Activated naive CD4-positive, alpha-beta T cell treated with anti-CD3 and anti-CD28 coated beads, Interleukin-2, amount 50 U/mL, for 72 hours (primary cell): ENCODE measurements around the gene MLF2. TPM values are rescaled to one million over a fixed set of nuclear protein-coding genes. Genes with fewer than 3 reads are reported as not detected.
"Not testable (repeated sequence)": the region's sequence is repeated elsewhere in the genome, so short reads cannot be mapped to it uniquely, and the experiment has no call there.

Source experiments
- ATAC-seq, 2 donors: fragments of 150-1000 bp; cut with Tn5 transposase; 2 replicates each; pipeline ENCODE4 v1.10.0; 2021; ENCODE audit warnings: mild to moderate bottlenecking in 2 of 2, moderate library complexity in 2 of 2
- DNase-seq, 2 donors: peaks; one replicate each; pipeline ENCODE4 v3.0.0; 2021 to 2022; ENCODE audit warnings: low spot score in 2 of 2
- H3K27ac Mint-ChIP-seq, 2 donors: one replicate each; pipeline ENCODE4 v1.8.0; 2022; ENCODE audit warnings: mild to moderate bottlenecking in 2 of 2, mixed read lengths in 2 of 2
- H3K36me3 Mint-ChIP-seq, 2 donors: one replicate each; pipeline ENCODE4 v1.8.0; 2022; ENCODE audit warnings: mixed read lengths in 2 of 2
- H3K9me3 Mint-ChIP-seq, 2 donors: one replicate each; pipeline ENCODE4 v1.8.0; 2022; ENCODE audit warnings: mixed read lengths in 2 of 2
- total RNA-seq, 2 donors: library from RNA; stranded (reverse); gene quantifications; one replicate each; pipeline ENCODE4 v1.2.3, GENCODE V29; 2022

Gene MLF2
- total RNA-seq, 2 donors from 2014 or later = 149 to 275 TPM

DNA sequence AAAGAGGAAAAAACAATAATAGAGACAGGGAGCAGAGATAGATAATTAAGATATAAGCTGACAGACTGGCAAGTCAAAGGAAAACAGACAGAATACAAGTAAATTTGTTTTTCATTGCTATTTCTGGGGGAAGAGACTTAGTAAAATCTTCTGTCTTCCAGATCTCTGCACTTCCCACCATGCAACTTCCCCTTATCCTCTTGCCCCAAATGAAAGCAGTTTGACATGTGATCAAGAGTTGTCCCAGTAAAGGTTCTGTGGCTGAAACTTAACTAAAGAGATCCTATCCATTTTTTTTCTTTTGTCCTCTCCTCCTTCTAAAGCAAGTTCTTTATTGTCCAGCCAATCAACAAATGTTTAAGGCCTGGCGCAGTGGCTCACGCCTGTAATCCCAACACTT lies 1.5 kb upstream of the MLF2 start:
- peaks cover 13 to 22% of the 10 kb centered on the region in 2 donors for H3K36me3 Mint-ChIP-seq
- H3K9me3 Mint-ChIP-seq = no peaks in the 10 kb centered on the region
- H3K27ac Mint-ChIP-seq = peak overlapping the region in 1 of 2 donors; percentile 99
- ATAC-seq (no peak), DNase-seq (no peak)

DNA sequence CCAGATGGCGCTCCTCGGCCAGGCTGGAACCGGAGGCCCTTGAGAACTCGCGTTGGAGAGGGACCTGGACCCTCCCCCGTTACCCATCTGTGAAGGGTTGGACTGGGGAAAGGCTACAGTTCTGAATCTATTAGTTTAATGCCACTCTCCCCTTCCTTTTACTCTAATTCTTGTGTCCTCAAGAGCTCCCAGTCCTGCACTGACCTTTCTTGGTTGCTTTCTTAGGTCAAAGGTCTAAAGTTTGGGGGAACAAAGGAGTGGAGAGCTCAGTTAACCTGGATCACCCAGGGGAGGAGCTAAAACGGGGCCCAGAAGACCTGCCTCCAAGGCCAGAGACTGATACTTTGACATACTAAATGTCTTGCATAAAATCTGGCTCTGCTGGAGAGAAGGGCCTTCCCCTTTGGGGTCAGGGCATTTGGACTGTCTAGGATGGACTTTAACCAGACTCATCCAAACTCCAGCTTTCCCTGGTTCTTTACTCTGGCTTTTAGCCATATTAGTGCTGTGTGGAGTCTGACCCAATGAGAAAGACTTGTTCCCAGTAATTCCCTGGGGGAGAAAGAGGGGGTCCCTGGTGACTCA lies 923 bp upstream of the MLF2 start:
- no peaks in the 10 kb centered on the region for H3K9me3 Mint-ChIP-seq
- ATAC-seq (no peak), DNase-seq (no peak)
- peaks cover 17 to 27% of the 10 kb centered on the region in 2 donors for H3K36me3 Mint-ChIP-seq
- H3K27ac Mint-ChIP-seq = peak overlapping the region in 1 of 2 donors; percentile 99

DNA sequence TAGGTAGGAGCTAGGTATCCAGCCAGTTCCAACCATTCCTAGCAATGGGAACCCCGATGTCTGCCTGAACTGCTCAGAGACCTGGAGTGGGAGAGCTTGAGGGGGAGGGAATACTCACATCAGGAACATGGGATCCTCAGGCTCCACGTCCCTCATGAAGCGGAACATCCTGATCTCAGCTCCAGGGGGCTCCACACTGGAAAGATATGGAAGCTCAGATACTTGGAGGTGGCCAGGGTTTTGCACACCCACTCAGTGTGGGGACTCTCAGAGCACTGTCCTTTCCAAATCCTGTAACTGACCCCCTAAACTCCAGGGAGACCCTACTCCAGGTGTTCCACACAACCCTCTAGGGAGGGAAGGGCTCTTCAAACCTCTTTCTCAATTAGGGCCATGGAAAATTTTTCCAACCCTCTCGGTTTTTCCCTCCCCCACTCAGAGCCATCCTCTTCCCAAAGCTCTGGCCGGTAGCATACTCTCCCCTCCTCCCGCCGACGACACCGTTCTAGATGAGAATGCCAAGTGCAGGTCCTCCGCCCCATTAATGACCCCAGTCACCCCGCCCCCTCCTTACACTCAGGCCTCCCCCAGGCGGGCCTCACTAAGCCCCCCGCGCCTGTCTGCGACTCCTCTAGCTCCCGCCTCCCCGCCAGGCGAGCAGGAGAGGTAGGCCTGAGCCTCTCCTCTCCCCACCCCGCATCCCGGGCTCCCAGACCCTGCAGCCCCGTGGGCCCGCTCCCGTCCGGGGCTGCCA lies 597 bp downstream of the MLF2 start:
- Mint-ChIP-seq H3K36me3 (peaks cover 28 to 37% of the 10 kb centered on the region in 2 donors), H3K27ac (peak overlapping the region; percentile 99), H3K9me3 (no peaks in the 10 kb centered on the region)
- ATAC-seq (peak; percentile 0 to 2), DNase-seq (no peak)

GRCh38 chr12:6751767-6752166 lies 1.2 kb downstream of the MLF2 start:
- DNase-seq = no peak
- no peak for ATAC-seq
- H3K9me3 Mint-ChIP-seq = no peaks in the 10 kb centered on the region
- H3K36me3 Mint-ChIP-seq = peaks cover 32 to 41% of the 10 kb centered on the region in 2 donors
- peak overlapping the region; percentile 99 for H3K27ac Mint-ChIP-seq

DNA sequence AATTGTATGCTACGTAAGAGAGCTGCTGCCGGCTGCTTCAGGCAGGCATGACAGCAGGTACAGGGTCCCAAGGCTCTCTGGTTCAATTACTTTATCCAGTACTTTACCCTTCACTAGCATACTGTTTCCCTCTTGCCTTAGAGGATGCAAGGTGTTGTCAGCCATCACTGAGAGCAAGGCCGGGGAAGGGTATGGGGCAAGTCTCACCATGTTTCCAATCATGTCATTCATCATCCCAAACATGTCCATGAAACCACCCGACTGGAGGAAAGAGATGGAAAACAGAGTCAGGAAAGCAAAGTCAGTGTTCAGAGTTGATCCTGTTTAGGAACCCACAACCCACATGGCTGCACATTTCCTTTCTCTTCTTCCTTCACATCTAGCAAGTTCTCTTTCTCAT lies 2.4 kb downstream of the MLF2 start:
- no peak for DNase-seq
- no peaks in the 10 kb centered on the region for H3K9me3 Mint-ChIP-seq
- H3K27ac Mint-ChIP-seq = peak overlapping the region in 1 of 2 donors; percentile 99
- no peak for ATAC-seq
- H3K36me3 Mint-ChIP-seq = peaks cover 37 to 42% of the 10 kb centered on the region in 2 donors

- ATAC-seq (no peak), DNase-seq (no peak)
- peak overlapping the region in 1 of 2 donors; percentile 64 for H3K27ac Mint-ChIP-seq
- peaks cover 52% of the 10 kb centered on the region in 2 donors for H3K36me3 Mint-ChIP-seq
- H3K9me3 Mint-ChIP-seq = peaks cover 4 to 5% of the 10 kb centered on the region in 2 donors
Measured at GRCh38 chr12:6748761-6749160, 4.2 kb downstream of the MLF2 start.

DNA sequence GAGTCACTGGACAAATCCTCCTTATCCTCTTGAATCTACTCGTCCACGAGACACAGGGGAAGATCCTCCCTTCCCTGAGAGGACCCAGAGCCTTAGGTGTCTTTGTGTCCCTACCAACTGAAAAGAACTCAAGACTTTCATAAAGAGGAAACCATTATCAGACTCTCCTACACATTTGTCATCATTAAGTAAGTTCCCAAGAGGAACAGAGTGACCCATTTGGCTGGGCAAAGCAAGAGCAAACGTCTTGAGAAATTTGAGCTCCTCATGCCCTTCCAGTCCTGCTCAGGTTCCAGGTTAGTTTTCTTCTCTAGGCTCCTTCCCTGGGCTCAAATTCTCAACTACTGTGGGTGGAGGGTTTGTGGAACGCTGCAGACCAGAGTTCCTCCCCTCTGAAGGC lies 5.7 kb downstream of the MLF2 start:
- DNase-seq = no peak
- peaks cover 4 to 5% of the 10 kb centered on the region in 2 donors for H3K9me3 Mint-ChIP-seq

GRCh38 chr12:6745741-6746525 lies 7.0 kb downstream of the MLF2 start:
- Mint-ChIP-seq H3K27ac (peak overlapping the region; percentile 51 to 88), H3K9me3 (peaks cover 4 to 5% of the 10 kb centered on the region in 2 donors), H3K36me3 (peaks cover 38 to 44% of the 10 kb centered on the region in 2 donors)
- no peak for DNase-seq
- ATAC-seq = peak; percentile 71 to 76

More for the DNA sequence above, 5.7 kb downstream of the MLF2 start:
- H3K36me3 Mint-ChIP-seq = peaks cover 51 to 56% of the 10 kb centered on the region in 2 donors
- peak overlapping the region; percentile 46 to 88 for H3K27ac Mint-ChIP-seq
- ATAC-seq = no peak

- ATAC-seq = peak; percentile 50 to 53
- Mint-ChIP-seq H3K36me3 (peaks cover 28 to 37% of the 10 kb centered on the region in 2 donors), H3K27ac (peak overlapping the region in 1 of 2 donors; percentile 88)
- not testable (repeated sequence) for DNase-seq, H3K9me3 Mint-ChIP-seq
Measured at GRCh38 chr12:6743300-6743699, 9.6 kb downstream of the MLF2 start.

- Mint-ChIP-seq H3K27ac (peak overlapping the region; percentile 36 to 88), H3K36me3 (peaks cover 24 to 33% of the 10 kb centered on the region in 2 donors), H3K9me3 (peaks cover 4 to 5% of the 10 kb centered on the region in 2 donors)
- ATAC-seq = peak; percentile 66 to 78
- no peak for DNase-seq
Measured at GRCh38 chr12:6742834-6743233, 10.1 kb downstream of the MLF2 start.

DNA sequence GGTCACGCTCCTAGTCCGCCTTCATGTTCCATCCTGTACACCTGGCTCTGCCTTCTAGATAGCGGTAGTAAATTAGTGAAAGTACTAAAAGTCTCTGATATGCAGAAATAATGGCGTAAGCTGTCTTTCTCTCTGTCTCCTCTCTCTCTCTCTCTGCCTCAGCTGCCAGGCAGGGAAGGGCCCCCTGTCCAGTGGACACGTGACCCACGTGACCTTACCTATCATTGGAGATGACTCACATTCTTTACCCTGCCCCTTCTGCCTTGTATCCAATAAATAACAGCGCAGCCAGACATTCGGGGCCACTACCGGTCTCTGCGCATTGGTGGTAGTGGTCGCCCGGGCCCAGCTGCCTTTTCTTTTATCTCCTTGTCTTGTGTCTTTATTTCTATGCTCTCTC lies 10.9 kb downstream of the MLF2 start:
- ATAC-seq, DNase-seq, H3K9me3 Mint-ChIP-seq: not testable (repeated sequence)
- Mint-ChIP-seq H3K36me3 (peaks cover 16 to 25% of the 10 kb centered on the region in 2 donors), H3K27ac (peak overlapping the region in 1 of 2 donors; percentile 88)

- no peaks in the 10 kb centered on the region for H3K9me3 Mint-ChIP-seq
- no peak for DNase-seq
- no peaks in the 10 kb centered on the region for H3K36me3 Mint-ChIP-seq
- peak overlapping the region in 1 of 2 donors; percentile 47 for H3K27ac Mint-ChIP-seq
- no peak for ATAC-seq
Measured at GRCh38 chr12:6736754-6737153, 16.2 kb downstream of the MLF2 start.

DNA sequence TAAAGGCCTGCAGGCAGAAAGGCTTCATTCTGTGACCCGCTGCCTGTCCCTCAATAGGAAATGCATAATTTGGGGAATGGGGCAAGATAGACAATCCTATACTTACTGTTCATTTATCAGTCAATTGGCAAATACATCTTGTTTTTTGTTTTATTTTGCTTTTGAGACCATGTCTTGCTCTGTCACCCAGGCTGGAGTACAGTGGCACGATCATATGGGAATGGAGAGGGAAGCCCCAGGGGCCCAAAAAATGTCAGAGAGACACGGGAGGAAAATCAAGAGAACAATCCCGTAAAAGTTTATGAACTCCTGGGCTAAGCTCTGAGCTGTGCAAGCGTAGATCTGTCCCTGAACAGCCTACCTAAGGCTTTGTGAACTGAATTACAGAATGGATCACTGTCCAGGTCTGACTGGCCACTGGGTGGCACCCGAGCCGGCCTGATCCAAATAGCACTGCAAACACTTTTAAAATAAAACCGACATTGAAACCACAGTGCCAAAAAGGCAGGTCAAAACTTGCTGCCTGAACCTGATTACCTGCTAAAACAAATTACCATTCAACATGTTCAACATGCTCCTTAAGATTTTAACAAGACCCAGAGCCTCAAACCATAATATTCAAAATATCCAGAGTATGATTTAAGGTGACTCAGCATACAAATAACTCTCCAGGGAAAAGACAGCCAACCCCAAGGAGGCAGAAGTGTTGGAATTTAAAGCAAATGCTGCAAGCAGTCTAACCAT lies 17.3 kb downstream of the MLF2 start:
- Mint-ChIP-seq H3K27ac (peak overlapping the region in 1 of 2 donors; percentile 47), H3K36me3 (no peaks in the 10 kb centered on the region), H3K9me3 (no peaks in the 10 kb centered on the region)
- ATAC-seq = peak; percentile 74 to 86
- peak in 1 of 2 donors; percentile 31 for DNase-seq

DNA sequence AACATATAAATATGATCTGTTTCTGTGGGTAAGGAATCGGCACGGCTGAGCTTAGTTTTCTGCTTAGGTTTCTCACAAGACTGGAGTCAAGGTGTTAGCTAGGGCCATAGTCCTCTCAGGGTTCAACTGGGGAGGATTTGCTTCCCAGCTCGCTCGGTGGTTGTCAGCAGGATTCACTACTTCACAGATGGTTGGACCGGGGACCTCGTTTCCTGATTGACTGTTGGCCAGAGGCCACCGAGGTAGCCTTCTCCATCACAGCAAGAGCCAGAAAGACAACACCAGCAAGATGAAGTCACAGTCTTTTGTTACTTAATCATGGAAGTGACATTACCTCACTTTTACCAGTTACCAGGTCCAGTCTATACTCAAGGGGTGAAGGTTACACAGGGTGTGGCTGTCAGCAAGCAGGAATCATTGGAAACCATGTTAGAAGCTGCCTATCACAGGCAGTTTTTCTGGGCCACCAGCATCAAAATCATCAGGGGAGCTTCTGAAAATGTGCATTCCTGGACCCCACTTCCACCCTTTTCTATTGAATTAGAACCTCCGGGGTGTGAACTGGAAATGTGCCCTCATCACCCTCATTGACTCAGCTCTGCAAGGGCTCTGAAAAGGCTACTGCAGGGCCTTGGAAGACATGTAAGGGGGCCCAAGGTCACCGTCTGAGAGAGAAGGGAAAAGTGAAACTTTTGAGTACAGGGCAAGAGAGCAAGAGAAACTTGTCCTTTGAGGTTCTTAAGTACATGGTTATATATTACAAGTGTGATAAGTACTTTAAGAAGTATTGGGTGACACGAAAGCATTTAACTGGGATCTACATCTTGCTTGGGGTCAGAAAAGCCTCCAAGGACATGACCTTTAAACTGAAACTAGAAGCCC lies 18.2 kb downstream of the MLF2 start:
- Mint-ChIP-seq H3K27ac (no peak overlapping the region), H3K9me3 (no peaks in the 10 kb centered on the region), H3K36me3 (peaks cover 5 to 6% of the 10 kb centered on the region in 2 donors)
- DNase-seq (no peak), ATAC-seq (no peak)

DNA sequence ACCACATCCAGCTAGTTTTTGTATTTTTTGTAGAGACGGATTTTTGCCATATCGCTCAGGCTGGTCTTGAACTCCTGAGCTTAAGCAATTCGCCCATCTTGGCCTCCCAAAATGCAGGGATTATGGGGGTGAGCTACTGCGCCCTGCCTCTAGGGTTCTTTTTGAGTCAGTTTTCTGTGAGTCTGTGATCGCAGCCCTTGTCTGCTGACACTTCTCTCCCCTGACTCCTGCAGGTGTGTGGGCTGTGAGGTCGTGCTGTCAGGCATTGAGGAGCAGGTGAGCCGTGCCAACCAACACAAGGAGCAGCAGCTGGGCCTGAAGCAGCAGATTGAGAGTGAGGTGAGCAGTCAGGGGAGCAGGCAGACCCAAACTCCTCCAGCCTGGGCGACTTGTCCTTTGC lies 22.8 kb downstream of the MLF2 start:
- DNase-seq (no peak), ATAC-seq (no peak)
- H3K27ac Mint-ChIP-seq = peak overlapping the region; percentile 73 to 78
- peaks cover 6 to 10% of the 10 kb centered on the region in 2 donors for H3K36me3 Mint-ChIP-seq
- H3K9me3 Mint-ChIP-seq = no peaks in the 10 kb centered on the region
